ENCODE data around the gene DICER1. TPM values are rescaled to one million over a fixed set of nuclear protein-coding genes. Genes with fewer than 3 reads are reported as not detected.
"Not testable (repeated sequence)": the region's sequence is repeated elsewhere in the genome, so short reads cannot be mapped to it uniquely, and the experiment has no call there.

Gene DICER1
- total RNA-seq, 1 experiment from 2014 or later: 57.1 TPM

DNA sequence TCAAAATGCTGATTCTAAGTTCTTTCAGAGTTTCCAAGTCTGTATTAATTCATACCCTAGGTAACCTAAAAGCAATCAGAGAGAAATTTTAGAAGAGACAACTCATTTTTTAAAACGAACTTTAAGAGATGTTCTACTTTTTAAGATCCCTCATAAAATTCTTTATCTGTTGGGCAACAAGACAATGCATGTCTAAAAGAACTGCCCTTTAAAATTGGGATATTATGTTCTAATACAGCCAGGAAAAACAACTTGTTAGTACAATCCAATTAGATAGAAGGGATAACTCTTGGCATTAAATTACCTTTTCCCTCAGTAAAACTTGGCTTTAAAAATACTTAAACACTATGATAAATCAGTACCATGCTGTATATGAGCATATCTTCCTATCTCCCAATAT, 15.6 kb downstream of the DICER1 start:
- H3K4me3 ChIP-seq (ENCODE audit: low read depth, low read length, poor library complexity, severe bottlenecking): no peak overlapping the region
- H3K27ac ChIP-seq (ENCODE audit: low read depth, low read length, poor library complexity, severe bottlenecking): peak overlapping the region; percentile 14
- peaks cover 4% of the 10 kb centered on the region for H3K36me3 ChIP-seq (ENCODE audit: insufficient read depth, low read length, poor library complexity, severe bottlenecking)
- H3K9me3 ChIP-seq (ENCODE audit: low read depth, low read length, poor library complexity, severe bottlenecking): peaks cover 9% of the 10 kb centered on the region
- peaks cover 55% of the 10 kb centered on the region for H3K4me1 ChIP-seq (ENCODE audit: insufficient read depth, low read length, poor library complexity, severe bottlenecking)
- H3K27me3 ChIP-seq (replicated peaks; ENCODE audit: insufficient read depth, low read depth, low read length, poor library complexity): no peaks in the 10 kb centered on the region
- BruUV-seq (replicated peaks): no TSS peak
- CTCF ChIA-PET: no interaction called here
- intact Hi-C loops (cut with micrococcal nuclease; ENCODE audit: unreplicated experiment): no loop called here
- POLR2A ChIA-PET (ENCODE audit: low non-redundant PET): no interaction called here
- TF ChIP-seq EZH2 (IDR thresholded peaks at IDR 0.05; ENCODE audit: borderline replicate concordance, low read depth, low read length, poor library complexity, severe bottlenecking) (no peak), CTCF (conservative IDR thresholded peaks at IDR 0.05; ENCODE audit: low read depth, low read length) (no peak)
- no peak for DNase-seq (ENCODE audit: low spot score)

DNA sequence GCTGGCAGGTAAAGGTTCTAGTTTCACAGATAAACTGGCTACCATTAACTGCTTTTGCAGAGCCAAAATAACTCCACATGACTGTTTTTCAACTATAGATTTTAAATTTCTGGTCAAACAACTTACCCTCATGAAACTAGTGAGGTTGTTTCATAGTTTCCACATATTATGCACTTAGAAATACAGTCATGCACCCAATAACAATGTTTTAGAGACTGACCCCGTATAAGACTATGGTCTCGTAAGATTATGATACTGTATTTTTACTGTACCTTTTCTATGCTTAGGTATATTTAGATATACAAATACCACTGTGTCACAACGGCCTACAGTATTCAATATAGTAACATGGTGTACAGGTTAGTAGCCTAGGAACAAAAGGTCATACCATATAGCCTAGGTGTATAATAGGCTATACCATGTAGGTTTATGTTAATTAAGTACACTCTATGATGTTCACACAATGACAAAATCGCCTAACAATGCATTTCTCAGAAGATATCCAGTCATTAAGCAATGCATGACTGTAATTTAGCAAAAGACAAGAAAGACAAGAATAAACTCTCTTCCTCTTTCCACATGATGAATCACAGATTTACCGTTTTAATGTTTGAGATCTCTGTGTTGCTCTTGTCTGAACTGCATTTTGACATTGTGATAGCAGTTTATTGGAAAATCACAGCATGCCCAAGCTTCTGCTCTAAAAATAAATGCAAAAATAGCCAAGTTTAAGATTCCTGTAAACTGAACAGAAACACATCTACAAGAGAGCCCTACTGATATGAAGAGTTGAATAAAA, 17.1 kb downstream of the DICER1 start:
- ChIA-PET CTCF (no interaction called here), POLR2A (ENCODE audit: low non-redundant PET) (no interaction called here)
- Histone ChIP-seq H3K4me1 (ENCODE audit: insufficient read depth, low read length, poor library complexity, severe bottlenecking) (peaks cover 56% of the 10 kb centered on the region), H3K27me3 (replicated peaks; ENCODE audit: insufficient read depth, low read depth, low read length, poor library complexity) (no peaks in the 10 kb centered on the region), H3K4me3 (ENCODE audit: low read depth, low read length, poor library complexity, severe bottlenecking) (no peak overlapping the region), H3K27ac (ENCODE audit: low read depth, low read length, poor library complexity, severe bottlenecking) (no peak overlapping the region), H3K9me3 (ENCODE audit: low read depth, low read length, poor library complexity, severe bottlenecking) (peaks cover 8% of the 10 kb centered on the region), H3K36me3 (ENCODE audit: insufficient read depth, low read length, poor library complexity, severe bottlenecking) (peaks cover 3% of the 10 kb centered on the region)
- intact Hi-C loops (cut with micrococcal nuclease; ENCODE audit: unreplicated experiment): no loop called here
- DNase-seq (ENCODE audit: low spot score): no peak
- BruUV-seq (replicated peaks): no TSS peak
- TF ChIP-seq EZH2 (IDR thresholded peaks at IDR 0.05; ENCODE audit: borderline replicate concordance, low read depth, low read length, poor library complexity, severe bottlenecking) (no peak), CTCF (conservative IDR thresholded peaks at IDR 0.05; ENCODE audit: low read depth, low read length) (no peak)

DNA sequence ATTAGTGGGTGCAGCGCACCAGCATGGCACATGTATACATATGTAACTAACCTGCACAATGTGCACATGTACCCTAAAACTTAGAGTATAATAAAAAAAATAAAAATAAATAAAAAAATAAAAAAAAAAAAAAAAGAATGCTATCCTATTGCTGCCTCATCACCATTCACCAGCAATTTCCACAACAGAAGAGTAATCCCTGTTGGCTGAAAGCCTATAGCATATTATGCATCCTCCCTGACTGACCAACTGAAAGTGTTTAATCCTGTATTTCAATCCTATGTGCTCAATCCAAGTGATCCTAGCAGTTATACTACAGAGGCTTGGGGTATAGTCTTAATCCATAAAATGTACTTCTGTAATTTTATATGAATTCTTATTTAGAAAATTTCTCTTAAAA, 18.5 kb downstream of the DICER1 start:
- TF ChIP-seq EZH2 (IDR thresholded peaks at IDR 0.05; ENCODE audit: borderline replicate concordance, low read depth, low read length, poor library complexity, severe bottlenecking): no peak
- TF ChIP-seq CTCF (conservative IDR thresholded peaks at IDR 0.05; ENCODE audit: low read depth, low read length): no peak
- DNase-seq (ENCODE audit: low spot score): peak; percentile 48
- POLR2A ChIA-PET (ENCODE audit: low non-redundant PET): no interaction called here
- Histone ChIP-seq H3K4me1 (ENCODE audit: insufficient read depth, low read length, poor library complexity, severe bottlenecking) (peaks cover 65% of the 10 kb centered on the region), H3K4me3 (ENCODE audit: low read depth, low read length, poor library complexity, severe bottlenecking) (no peak overlapping the region), H3K27me3 (replicated peaks; ENCODE audit: insufficient read depth, low read depth, low read length, poor library complexity) (no peaks in the 10 kb centered on the region), H3K36me3 (ENCODE audit: insufficient read depth, low read length, poor library complexity, severe bottlenecking) (no peaks in the 10 kb centered on the region), H3K27ac (ENCODE audit: low read depth, low read length, poor library complexity, severe bottlenecking) (no peak overlapping the region), H3K9me3 (ENCODE audit: low read depth, low read length, poor library complexity, severe bottlenecking) (no peaks in the 10 kb centered on the region)
- intact Hi-C loops (cut with micrococcal nuclease; ENCODE audit: unreplicated experiment): no loop called here
- no TSS peak for BruUV-seq (replicated peaks)
- CTCF ChIA-PET: no interaction called here

DNA sequence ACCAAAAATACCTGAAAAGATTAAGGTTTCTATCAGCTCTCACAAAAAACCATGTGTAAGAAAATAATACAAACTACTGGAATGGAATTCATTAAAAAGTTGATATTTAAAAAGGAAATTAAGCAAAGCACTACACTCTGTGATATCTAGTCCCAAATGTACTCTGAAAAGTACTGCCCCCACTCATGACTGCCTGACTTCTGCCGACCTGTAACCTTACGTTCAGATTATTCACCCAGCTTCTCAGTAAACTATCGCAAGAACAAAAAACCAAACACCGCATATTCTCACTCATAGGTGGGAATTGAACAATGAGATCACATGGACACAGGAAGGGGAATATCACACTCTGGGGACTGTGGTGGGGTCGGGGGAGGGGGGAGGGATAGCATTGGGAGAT, 18.9 kb downstream of the DICER1 start:
- peaks cover 67% of the 10 kb centered on the region for H3K4me1 ChIP-seq (ENCODE audit: insufficient read depth, low read length, poor library complexity, severe bottlenecking)
- H3K9me3 ChIP-seq (ENCODE audit: low read depth, low read length, poor library complexity, severe bottlenecking); BruUV-seq (replicated peaks); H3K36me3 ChIP-seq (ENCODE audit: insufficient read depth, low read length, poor library complexity, severe bottlenecking); H3K4me3 ChIP-seq (ENCODE audit: low read depth, low read length, poor library complexity, severe bottlenecking); H3K27ac ChIP-seq (ENCODE audit: low read depth, low read length, poor library complexity, severe bottlenecking); intact Hi-C loops (cut with micrococcal nuclease; ENCODE audit: unreplicated experiment); H3K27me3 ChIP-seq (replicated peaks; ENCODE audit: insufficient read depth, low read depth, low read length, poor library complexity); POLR2A ChIA-PET (ENCODE audit: low non-redundant PET); DNase-seq (ENCODE audit: low spot score); CTCF ChIA-PET: not testable (repeated sequence)
